ENCODE results near the gene CST4. TPM values are rescaled to one million over a fixed set of nuclear protein-coding genes. Genes with fewer than 3 reads are reported as not detected.

CST4 gene
- total RNA-seq, 1 experiment from 2014 or later: not detected

- intact Hi-C loops (cut with micrococcal nuclease; ENCODE audit: unreplicated experiment): no loop called here
- Mint-ChIP-seq H3K27ac (ENCODE audit: unreplicated experiment) (no peak overlapping the region), H3K27me3 (ENCODE audit: unreplicated experiment) (no peaks in the 10 kb centered on the region), H3K4me3 (ENCODE audit: low read depth, unreplicated experiment) (no peak overlapping the region), H3K36me3 (ENCODE audit: insufficient read depth, unreplicated experiment) (no peaks in the 10 kb centered on the region), H3K4me1 (ENCODE audit: low read depth, unreplicated experiment) (no peaks in the 10 kb centered on the region), H3K9me3 (ENCODE audit: low read depth, unreplicated experiment) (no peaks in the 10 kb centered on the region)
- no TSS peak for BruUV-seq (replicated peaks)
- no peak for DNase-seq
- no peak for TF ChIP-seq CTCF (IDR thresholded peaks at IDR 0.05; ENCODE audit: unreplicated experiment)
- CTCF ChIA-PET: no interaction called here
Observed at GRCh38 chr20:23671479-23671878, 17.4 kb downstream of the CST4 start.

GRCh38 chr20:23670361-23670760, 18.5 kb downstream of the CST4 start:
- H3K4me3 Mint-ChIP-seq (ENCODE audit: low read depth, unreplicated experiment): no peak overlapping the region
- TF ChIP-seq CTCF (IDR thresholded peaks at IDR 0.05; ENCODE audit: unreplicated experiment): no peak
- CTCF ChIA-PET: no interaction called here
- intact Hi-C loops (cut with micrococcal nuclease; ENCODE audit: unreplicated experiment): no loop called here
- H3K27me3 Mint-ChIP-seq (ENCODE audit: unreplicated experiment): no peaks in the 10 kb centered on the region
- H3K4me1 Mint-ChIP-seq (ENCODE audit: low read depth, unreplicated experiment): no peaks in the 10 kb centered on the region
- H3K36me3 Mint-ChIP-seq (ENCODE audit: insufficient read depth, unreplicated experiment): no peaks in the 10 kb centered on the region
- BruUV-seq (replicated peaks): no TSS peak
- H3K9me3 Mint-ChIP-seq (ENCODE audit: low read depth, unreplicated experiment): no peaks in the 10 kb centered on the region
- no peak for DNase-seq
- H3K27ac Mint-ChIP-seq (ENCODE audit: unreplicated experiment): no peak overlapping the region

- Mint-ChIP-seq H3K36me3 (ENCODE audit: insufficient read depth, unreplicated experiment) (no peaks in the 10 kb centered on the region), H3K27me3 (ENCODE audit: unreplicated experiment) (no peaks in the 10 kb centered on the region), H3K9me3 (ENCODE audit: low read depth, unreplicated experiment) (no peaks in the 10 kb centered on the region), H3K4me3 (ENCODE audit: low read depth, unreplicated experiment) (no peak overlapping the region), H3K27ac (ENCODE audit: unreplicated experiment) (no peak overlapping the region), H3K4me1 (ENCODE audit: low read depth, unreplicated experiment) (no peaks in the 10 kb centered on the region)
- CTCF ChIA-PET: no interaction called here
- intact Hi-C loops (cut with micrococcal nuclease; ENCODE audit: unreplicated experiment): no loop called here
- no peak for DNase-seq
- no TSS peak for BruUV-seq (replicated peaks)
- no peak for TF ChIP-seq CTCF (IDR thresholded peaks at IDR 0.05; ENCODE audit: unreplicated experiment)
Observed at GRCh38 chr20:23669866-23670265, 19.0 kb downstream of the CST4 start.

- Mint-ChIP-seq H3K4me3 (ENCODE audit: low read depth, unreplicated experiment) (no peak overlapping the region), H3K27ac (ENCODE audit: unreplicated experiment) (no peak overlapping the region), H3K4me1 (ENCODE audit: low read depth, unreplicated experiment) (no peaks in the 10 kb centered on the region), H3K27me3 (ENCODE audit: unreplicated experiment) (no peaks in the 10 kb centered on the region), H3K36me3 (ENCODE audit: insufficient read depth, unreplicated experiment) (no peaks in the 10 kb centered on the region), H3K9me3 (ENCODE audit: low read depth, unreplicated experiment) (no peaks in the 10 kb centered on the region)
- intact Hi-C loops (cut with micrococcal nuclease; ENCODE audit: unreplicated experiment): no loop called here
- CTCF ChIA-PET: no interaction called here
- TF ChIP-seq CTCF (IDR thresholded peaks at IDR 0.05; ENCODE audit: unreplicated experiment): no peak
- no peak for DNase-seq
- BruUV-seq (replicated peaks): no TSS peak
Observed at GRCh38 chr20:23669327-23669726, 19.5 kb downstream of the CST4 start.

Data from Calu3 (cell line).